HG03175 (cell line): Measurements from ENCODE around the gene CCDC85C.

Experiments
- ATAC-seq: cut with Tn5 transposase; IDR thresholded peaks from one replicate; pipeline ENCODE4 v1.9.1; 2021; ENCODE audit warnings: mild to moderate bottlenecking, moderate library complexity; ENCODE audit not compliant: unreplicated experiment

The CCDC85C gene

DNA sequence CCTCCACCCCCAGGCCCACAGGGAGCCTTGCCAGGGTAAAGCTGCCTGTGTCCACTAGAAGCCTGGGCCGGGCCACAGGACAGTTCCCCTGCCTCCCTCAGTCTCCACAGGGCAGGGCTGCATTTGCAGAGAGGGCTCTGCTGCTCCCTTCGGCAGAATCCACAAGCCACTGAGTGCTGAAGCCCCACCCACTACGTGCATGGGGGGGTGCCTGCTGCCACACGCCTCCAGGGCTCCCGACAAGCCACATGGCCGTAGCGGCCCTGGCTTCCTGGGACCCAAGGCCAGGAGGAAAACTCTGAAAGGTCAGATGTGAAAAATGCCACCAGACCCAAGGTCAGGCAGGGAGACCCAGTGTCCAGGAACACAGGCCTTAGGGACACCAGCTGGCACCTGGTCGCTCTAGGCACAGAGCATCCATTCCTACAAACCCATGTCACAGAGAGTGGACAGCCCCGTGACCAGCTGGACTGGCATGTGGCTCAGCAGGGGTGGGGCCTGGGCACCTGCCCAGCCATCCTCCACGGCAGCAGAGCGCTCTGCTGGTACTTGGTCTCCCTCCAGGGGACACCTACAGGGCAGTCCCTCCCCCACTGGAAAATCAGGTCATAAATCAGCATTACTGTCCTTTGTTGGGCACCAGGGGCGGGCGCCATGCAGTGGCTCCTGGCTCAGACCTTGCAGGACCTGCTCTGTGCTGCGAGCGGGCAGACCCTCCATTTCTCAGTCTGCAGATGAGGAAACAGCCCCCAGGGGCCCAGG lies 42.9 kb downstream of the CCDC85C start:
- ATAC-seq, result no peak

DNA sequence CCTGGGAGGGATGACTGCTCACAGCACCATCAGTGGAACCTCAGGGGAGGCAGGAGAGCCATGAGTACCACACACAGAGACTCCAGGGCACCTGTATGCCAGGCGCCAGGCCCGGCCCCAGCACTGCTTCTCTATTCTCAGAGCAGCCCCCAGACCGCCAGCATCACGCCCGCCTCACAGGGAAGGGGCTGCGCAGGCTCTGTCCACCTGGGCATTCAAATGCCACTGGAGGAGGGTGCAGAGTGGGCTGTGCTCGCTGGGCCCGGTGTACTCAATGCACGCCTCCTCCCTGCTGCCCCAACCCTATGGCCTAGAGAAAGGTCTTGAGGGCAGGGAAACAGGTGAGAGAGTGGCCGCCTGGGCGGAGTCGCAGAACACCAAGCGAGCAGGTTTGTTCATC lies 43.6 kb downstream of the CCDC85C start:
- no peak for ATAC-seq

GRCh38 chr14:99559286-99559990 lies 44.6 kb downstream of the CCDC85C start:
- no peak for ATAC-seq

DNA sequence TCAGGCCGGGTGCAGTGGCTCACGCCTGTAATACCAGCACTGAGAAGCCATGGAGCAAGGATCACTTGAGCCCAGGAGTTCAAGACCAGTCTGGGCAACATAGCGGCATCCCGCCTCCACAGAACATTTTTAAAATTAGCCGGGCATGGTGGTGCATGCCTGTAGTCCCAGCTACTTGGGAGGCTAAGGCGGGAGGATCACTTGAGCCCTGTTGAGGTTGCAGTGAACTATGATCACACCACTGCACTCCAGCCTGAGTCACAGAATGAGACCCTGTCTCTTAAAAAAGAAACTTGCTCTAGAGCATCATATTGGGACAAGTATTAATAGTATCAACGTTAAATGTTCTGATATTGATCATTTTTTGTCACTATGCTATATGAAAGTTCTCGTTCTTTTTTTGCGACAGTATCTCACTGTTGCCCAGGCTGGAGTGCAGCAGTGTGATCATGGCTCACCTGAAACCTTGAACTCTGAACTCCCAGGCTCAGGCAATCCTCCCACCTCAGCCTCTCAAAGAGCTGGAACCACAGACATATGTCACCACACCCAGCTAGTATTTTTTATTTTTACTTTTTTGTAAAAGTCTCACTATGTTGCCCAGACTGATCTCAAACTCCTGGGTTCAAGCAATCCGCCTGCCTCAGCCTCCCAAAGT lies 47.7 kb downstream of the CCDC85C start:
- no peak for ATAC-seq

- ATAC-seq, result no peak
These were observed 49.1 kb downstream of the CCDC85C start for GRCh38 chr14:99554757-99555531.

DNA sequence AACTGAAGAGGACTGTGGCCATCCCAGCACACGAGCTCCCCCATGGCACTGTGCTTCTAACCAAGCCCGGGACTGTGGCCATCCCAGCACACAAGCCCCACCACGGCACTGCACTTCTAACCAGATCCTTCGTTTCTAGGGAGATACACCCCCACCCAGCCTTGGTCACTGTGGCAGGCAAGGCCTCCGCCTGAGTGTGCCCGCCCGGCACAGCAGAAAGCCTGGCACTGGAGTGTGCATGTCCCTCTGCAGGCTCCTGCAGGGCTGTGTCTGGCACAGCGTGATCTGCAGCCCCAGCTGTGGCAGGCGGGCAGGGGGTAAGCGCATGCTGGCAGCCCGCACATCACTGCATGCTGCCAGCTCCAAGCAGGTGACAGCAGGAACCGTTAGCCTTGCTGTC lies 49.8 kb downstream of the CCDC85C start:
- ATAC-seq, result no peak

- ATAC-seq, result no peak
These were observed 51.3 kb downstream of the CCDC85C start for GRCh38 chr14:99552572-99553216.

- ATAC-seq, result no peak
These were observed 51.9 kb downstream of the CCDC85C start for GRCh38 chr14:99552021-99552553.

GRCh38 chr14:99551034-99551922 lies 52.7 kb downstream of the CCDC85C start:
- ATAC-seq, result no peak

DNA sequence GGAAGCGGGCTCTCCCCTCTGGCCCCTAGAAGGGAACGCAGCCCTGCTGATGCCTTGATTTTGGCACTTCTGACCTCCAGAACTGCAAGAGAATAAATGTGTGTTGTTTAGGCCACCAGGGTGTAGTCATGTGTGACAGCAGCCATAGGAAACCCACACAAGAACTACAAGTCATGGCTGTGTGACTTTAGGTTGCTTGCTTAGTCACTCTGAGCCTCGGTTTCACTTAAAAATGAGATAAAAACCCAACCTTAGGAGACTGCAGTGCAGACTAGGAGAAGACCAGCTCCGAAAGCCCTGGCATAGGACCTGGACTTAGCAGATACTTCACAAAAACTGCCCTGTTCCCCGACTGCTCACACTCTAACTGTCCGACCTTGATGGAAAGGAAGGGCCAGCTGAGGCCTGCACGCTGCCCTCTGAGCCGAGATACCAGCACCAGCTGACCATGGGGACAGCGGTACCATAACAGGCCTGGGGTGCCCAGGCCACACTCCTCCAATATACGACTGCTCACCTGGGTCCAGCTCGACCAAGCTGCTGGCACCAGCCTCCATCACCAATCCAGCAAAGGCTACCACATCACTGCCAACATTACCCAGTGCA lies 53.5 kb downstream of the CCDC85C start:
- no peak for ATAC-seq

DNA sequence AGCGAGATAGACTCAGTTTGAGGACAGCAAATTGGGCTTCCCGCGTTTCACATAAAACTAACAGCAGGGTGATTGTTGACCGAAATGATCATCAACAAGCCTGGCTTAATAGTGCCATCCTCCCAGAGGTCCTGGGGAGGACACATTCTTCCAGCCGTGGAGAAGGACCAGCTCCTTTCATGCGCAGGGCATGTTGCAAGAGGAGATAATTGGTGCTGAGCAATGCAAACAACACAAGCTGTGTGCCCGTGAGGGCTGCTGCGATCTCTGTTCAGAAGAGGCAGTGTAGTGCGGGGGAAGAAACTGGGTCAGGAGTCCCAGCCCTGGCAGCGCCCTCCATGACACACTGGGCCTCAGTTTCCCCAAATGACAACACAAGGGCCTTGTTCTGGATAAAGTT lies 54.3 kb downstream of the CCDC85C start:
- ATAC-seq, result no peak

DNA sequence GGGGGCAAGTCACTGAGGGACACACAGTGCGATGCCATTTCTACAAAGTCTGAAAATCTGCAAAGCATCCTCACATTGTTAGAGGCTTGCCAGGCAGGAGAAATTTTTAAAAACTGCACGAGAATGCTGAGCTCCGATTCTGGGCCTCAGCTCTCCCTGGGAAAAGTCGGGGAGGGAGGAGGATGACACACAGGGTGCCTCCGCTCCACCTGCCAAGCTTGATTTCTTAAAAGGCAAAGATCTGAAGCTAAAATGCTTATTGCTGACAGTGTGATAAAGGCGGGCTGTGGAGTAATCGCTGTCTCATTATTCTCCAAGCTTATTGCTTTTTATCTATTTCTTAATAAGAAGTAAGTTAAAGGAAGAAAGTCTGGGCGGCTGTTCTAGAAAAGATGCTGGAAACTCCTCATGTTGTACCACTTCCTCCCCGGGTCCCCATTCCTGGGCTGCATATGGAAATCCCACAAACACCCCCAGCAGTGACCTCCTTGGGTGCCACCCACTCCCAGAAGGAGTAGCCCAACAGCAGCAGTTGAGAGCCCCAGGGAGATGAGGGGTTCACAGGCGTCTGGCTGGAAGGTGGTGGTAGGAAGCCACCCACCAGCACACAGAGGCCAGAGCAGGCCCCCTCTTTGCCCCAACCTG lies 55.0 kb downstream of the CCDC85C start:
- no peak for ATAC-seq

GRCh38 chr14:99548255-99548654 lies 55.8 kb downstream of the CCDC85C start:
- no peak for ATAC-seq

- ATAC-seq, result no peak
These were observed 57.6 kb downstream of the CCDC85C start for GRCh38 chr14:99546234-99546879.

DNA sequence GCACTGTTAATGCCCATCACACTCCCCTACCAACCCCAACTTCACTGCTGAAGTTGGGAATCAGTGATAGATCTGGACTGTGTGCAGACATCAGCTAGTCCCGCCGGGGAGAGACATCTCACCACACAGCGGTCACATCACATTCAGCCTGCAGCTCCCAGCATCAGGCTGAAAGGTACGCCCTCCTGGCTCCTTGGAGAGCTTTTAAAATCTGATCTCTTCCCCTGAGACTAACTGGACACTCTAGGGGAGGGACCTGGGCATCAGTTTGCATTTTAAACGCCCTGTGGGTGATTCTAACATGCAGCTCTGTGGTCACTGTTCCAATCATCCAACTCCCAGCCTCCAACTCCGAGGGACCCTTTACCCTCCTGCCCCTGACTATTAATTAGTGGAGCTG lies 58.4 kb downstream of the CCDC85C start:
- no peak for ATAC-seq

DNA sequence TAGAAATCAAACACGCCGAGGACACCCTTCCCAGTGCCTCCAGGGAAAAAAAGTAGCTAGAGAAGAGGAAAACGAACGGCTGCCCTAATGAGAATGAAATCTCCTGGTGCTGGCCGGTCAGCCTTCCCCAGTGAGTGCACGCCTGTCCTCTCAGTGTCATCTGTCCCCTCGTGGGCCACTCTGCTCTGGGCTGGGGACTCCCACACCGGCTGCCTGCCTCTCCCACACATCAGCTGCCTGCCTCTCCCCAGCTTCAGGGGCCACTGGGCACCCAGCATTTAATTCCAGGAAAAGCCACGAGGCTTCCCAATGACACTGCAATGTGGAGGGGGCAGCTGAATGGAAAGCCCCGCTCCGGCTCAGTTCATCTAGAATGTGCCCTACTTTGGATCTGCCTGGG lies 59.0 kb downstream of the CCDC85C start:
- ATAC-seq, result no peak

DNA sequence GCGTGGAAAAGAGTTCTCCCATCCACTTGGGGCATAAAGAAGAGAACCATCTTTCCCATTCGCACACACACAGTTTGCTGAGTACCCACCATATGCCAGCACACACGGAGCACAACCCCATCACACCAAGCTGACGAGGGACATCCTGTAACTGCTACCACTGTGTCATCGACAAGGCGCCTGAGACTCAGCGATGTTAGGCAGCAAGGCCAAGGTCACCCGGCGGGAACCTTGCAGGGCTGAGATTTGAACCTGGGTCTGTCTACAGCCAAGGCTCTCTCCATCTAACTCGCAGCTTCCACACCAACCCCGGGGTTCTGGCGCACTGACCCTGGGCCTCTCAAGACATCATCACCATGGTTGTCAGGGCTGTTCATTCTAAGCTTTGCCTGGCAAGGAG lies 60.0 kb downstream of the CCDC85C start:
- ATAC-seq, result no peak

GRCh38 chr14:99543370-99543769 lies 60.6 kb downstream of the CCDC85C start:
- ATAC-seq, result no peak
